Osteoblast (primary cell): ENCODE results near the gene ASGR2. TPM values are rescaled to one million over a fixed set of nuclear protein-coding genes. Genes with fewer than 3 reads are reported as not detected.
"Not testable (repeated sequence)": the region's sequence is repeated elsewhere in the genome, so short reads cannot be mapped to it uniquely, and the experiment has no call there.

Source experiments
- DNase-seq: peaks from one replicate; pipeline ENCODE4 v3.0.0; 2011; ENCODE audit warnings: low spot score, mixed read lengths; ENCODE audit not compliant: insufficient read length; ENCODE audit errors: missing footprints
- H2AFZ ChIP-seq: 2 replicates; pipeline ENCODE4 v1.6.0; 2011; ENCODE audit warnings: mild to moderate bottlenecking, low read length
- H3K27ac ChIP-seq: 2 replicates; pipeline ENCODE4 v1.5.1; 2011; ENCODE audit warnings: mild to moderate bottlenecking, low read depth, low read length, moderate library complexity
- H3K27me3 ChIP-seq: 2 replicates; pipeline ENCODE4 v1.6.0; 2012; ENCODE audit warnings: mild to moderate bottlenecking, control low read depth, inconsistent platforms, low read length, moderate library complexity; ENCODE audit not compliant: insufficient read depth
- H3K36me3 ChIP-seq: 2 replicates; pipeline ENCODE4 v1.5.1; 2011; ENCODE audit warnings: mild to moderate bottlenecking, low read length, control low read depth, moderate library complexity; ENCODE audit not compliant: insufficient read depth
- H3K4me1 ChIP-seq: 2 replicates; pipeline ENCODE4 v1.5.1; 2011; ENCODE audit warnings: mild to moderate bottlenecking, low read length, control low read depth, moderate library complexity; ENCODE audit not compliant: insufficient read depth
- H3K4me2 ChIP-seq: 2 replicates; pipeline ENCODE4 v1.6.0; 2011; ENCODE audit warnings: mild to moderate bottlenecking, low read length; ENCODE audit not compliant: insufficient read depth
- H3K4me3 ChIP-seq: fragments of 200-600 bp; sonication (generic); 3 replicates; pipeline ENCODE4 v1.5.1; 2012; ENCODE audit warnings: mild to moderate bottlenecking, low read length, inconsistent platforms; ENCODE audit not compliant: insufficient read depth
- H3K79me2 ChIP-seq: 2 replicates; pipeline ENCODE4 v1.6.0; 2012; ENCODE audit warnings: mild to moderate bottlenecking, low read length, control low read depth, inconsistent platforms; ENCODE audit not compliant: insufficient read depth
- H3K9me3 ChIP-seq: 2 replicates; pipeline ENCODE4 v1.5.1; 2011; ENCODE audit warnings: low read depth, low read length, control low read depth
- H4K20me1 ChIP-seq: 2 replicates; pipeline ENCODE4 v1.6.0; 2012; ENCODE audit warnings: mild to moderate bottlenecking, low read length, control low read depth; ENCODE audit not compliant: insufficient read depth
- CTCF ChIP-seq: IDR thresholded peaks from 2 replicates; pipeline ENCODE4 v1.5.1; 2011; ENCODE audit warnings: mild to moderate bottlenecking, low read depth, low read length, moderate library complexity; ENCODE audit errors: extremely low read depth
- total RNA-seq: library from RNA; depleted of rRNA; stranded (reverse); fragments of >200 nt; gene quantifications from 2 replicates; pipeline ENCODE4 v1.2.3, GENCODE V29; 2012

ASGR2 gene
- total RNA-seq, 1 donor, result under 0.01 TPM

- no peaks in the 10 kb centered on the region for H3K36me3 ChIP-seq
- H3K79me2 ChIP-seq, result no peaks in the 10 kb centered on the region
- no peak for TF ChIP-seq CTCF
- H3K4me3 ChIP-seq, result no peak overlapping the region
- DNase-seq, result no peak
- no peak overlapping the region for H3K4me2 ChIP-seq
- no peaks in the 10 kb centered on the region for H3K4me1 ChIP-seq
- no peak overlapping the region for H3K27ac ChIP-seq
- peaks cover 33% of the 10 kb centered on the region for H3K27me3 ChIP-seq
- no peaks in the 10 kb centered on the region for H4K20me1 ChIP-seq
- H2AFZ ChIP-seq, result no peak overlapping the region
- no peaks in the 10 kb centered on the region for H3K9me3 ChIP-seq
Observed at GRCh38 chr17:7098802-7099459, 15.7 kb downstream of the ASGR2 start.

GRCh38 chr17:7097940-7098339 lies 16.7 kb downstream of the ASGR2 start:
- H3K79me2 ChIP-seq, result no peaks in the 10 kb centered on the region
- H3K4me2 ChIP-seq, result no peak overlapping the region
- peaks cover 31% of the 10 kb centered on the region for H3K27me3 ChIP-seq
- H3K27ac ChIP-seq, result no peak overlapping the region
- TF ChIP-seq CTCF, result no peak
- no peak overlapping the region for H3K4me3 ChIP-seq
- no peak overlapping the region for H2AFZ ChIP-seq
- no peaks in the 10 kb centered on the region for H3K36me3 ChIP-seq
- no peak for DNase-seq
- H3K4me1 ChIP-seq, result no peaks in the 10 kb centered on the region
- no peaks in the 10 kb centered on the region for H3K9me3 ChIP-seq
- no peaks in the 10 kb centered on the region for H4K20me1 ChIP-seq

GRCh38 chr17:7095625-7096024 lies 19.0 kb downstream of the ASGR2 start:
- Histone ChIP-seq H3K4me3 (no peak overlapping the region), H3K9me3 (no peaks in the 10 kb centered on the region), H3K4me1 (no peaks in the 10 kb centered on the region), H3K27me3 (peaks cover 13% of the 10 kb centered on the region), H4K20me1 (no peaks in the 10 kb centered on the region), H3K79me2 (no peaks in the 10 kb centered on the region), H3K4me2 (no peak overlapping the region), H2AFZ (no peak overlapping the region), H3K36me3 (no peaks in the 10 kb centered on the region), H3K27ac (no peak overlapping the region)
- DNase-seq, result no peak
- TF ChIP-seq CTCF, result no peak

GRCh38 chr17:7094652-7095019 lies 20.0 kb downstream of the ASGR2 start:
- Histone ChIP-seq H4K20me1 (no peaks in the 10 kb centered on the region), H3K9me3 (no peaks in the 10 kb centered on the region), H3K4me2 (no peak overlapping the region), H3K27ac (no peak overlapping the region), H3K4me3 (no peak overlapping the region), H3K79me2 (no peaks in the 10 kb centered on the region), H2AFZ (no peak overlapping the region), H3K4me1 (no peaks in the 10 kb centered on the region), H3K27me3 (peaks cover 13% of the 10 kb centered on the region), H3K36me3 (no peaks in the 10 kb centered on the region)
- no peak for TF ChIP-seq CTCF
- DNase-seq, result no peak

GRCh38 chr17:7091311-7092005 lies 23.2 kb downstream of the ASGR2 start:
- not testable (repeated sequence) for H3K27ac ChIP-seq, H3K4me2 ChIP-seq, H2AFZ ChIP-seq, H3K79me2 ChIP-seq, H3K4me3 ChIP-seq, DNase-seq, H3K36me3 ChIP-seq, H3K4me1 ChIP-seq, H3K9me3 ChIP-seq, H4K20me1 ChIP-seq
- H3K27me3 ChIP-seq, result peaks cover 16% of the 10 kb centered on the region

- not testable (repeated sequence) for DNase-seq, H3K36me3 ChIP-seq, H3K79me2 ChIP-seq, H3K9me3 ChIP-seq, H4K20me1 ChIP-seq, H2AFZ ChIP-seq, H3K27ac ChIP-seq, H3K4me3 ChIP-seq, H3K4me1 ChIP-seq, H3K4me2 ChIP-seq
- H3K27me3 ChIP-seq, result peaks cover 10% of the 10 kb centered on the region
Observed at GRCh38 chr17:7089570-7089969, 25.1 kb downstream of the ASGR2 start.
